Superior temporal gyrus (tissue), 1 donor: ENCODE data around the gene CACNA2D2.

Experiments
- DNase-seq: peaks from one replicate; pipeline ENCODE4 v3.0.0-alpha.2; 2016; ENCODE audit errors: extremely low spot score

CACNA2D2 gene

DNA sequence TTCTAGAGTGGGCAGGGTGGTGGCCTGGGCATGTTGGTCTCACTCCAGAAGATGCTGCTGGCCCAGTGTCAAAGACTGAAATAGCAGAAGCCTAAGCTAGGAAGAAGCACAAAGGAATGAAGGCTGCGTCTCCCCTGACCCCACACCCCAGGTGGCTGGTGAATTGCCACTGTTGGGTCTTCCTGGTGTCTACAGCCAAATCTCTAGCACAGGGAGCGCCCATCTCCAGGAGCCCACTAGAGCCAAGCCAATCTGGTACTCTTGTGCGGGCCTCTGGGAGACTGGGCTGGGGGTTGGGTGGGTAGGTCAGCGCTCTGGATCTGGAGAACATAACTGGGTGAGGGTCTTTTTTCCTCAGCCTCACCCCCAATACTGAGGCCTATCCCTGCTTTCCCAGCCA lies 176.3 kb downstream of the CACNA2D2 start:
- no peak for DNase-seq

DNA sequence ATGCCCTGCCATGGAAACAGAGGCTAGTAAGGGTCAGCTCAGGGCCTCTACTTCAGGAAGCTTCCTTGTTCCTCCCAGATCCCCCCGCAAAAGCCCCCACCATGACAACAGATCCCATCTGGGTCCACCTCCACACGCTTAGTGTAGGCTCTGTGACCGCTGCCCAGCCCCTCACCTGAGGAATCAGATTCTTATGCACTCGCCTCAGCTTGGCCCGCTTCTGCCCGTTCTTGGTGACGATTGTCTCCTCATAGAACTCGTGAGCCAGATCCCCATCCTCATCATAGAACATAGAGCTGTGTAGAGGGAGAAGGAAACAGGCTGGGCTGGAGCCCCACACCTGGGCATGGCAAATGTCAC lies 177.3 kb downstream of the CACNA2D2 start:
- no peak for DNase-seq

DNA sequence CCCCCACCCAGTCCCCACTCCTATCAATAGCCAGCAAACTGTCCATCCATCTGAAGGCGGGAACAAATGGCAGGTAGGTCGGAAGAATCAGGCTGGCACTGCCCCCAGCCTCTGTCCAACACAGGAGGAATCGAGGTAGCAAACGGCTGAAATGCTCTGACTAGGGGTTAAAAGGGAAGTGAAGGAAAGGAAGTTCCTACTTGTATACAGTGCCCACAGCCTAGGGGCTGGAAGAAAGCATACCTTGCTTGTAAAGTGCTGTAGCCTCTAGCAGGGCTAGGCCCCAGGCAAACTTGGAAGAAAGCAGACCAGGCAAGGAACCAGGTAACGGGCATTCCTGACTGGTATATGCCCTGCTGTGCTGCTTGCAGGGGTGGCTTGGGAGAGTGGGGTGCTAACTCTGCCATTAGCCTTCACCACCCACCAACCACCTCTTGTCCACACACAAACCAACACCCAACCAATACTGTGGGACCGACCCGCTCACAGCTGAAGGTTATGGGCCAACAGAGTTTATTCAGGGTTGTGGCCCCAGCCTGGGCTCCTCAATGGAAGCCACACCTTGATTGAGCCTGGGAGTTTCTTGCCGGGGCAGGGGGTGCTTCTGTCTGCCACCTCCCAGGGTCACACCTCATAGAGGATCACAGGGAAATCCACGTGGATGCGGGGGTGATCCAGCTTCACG lies 177.8 kb downstream of the CACNA2D2 start:
- DNase-seq: no peak

DNA sequence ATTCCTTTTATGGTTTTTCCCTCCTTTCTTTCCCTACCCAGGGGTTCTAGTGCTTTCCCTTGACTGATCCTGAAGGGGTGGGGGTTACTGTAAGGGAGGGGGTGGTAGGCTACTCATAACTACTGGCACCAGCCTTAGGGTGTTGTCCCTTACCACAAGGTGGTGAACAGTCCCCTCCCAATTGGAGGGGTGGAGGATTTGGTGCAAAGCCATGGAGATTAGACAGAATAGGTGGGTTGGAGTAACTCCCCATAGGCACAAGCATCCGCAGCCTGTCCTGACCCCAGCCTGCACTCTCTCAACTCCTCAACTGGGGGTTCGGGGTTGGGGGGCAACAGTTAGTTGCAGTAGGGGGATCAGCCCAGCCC lies 178.3 kb downstream of the CACNA2D2 start:
- DNase-seq: no peak

DNA sequence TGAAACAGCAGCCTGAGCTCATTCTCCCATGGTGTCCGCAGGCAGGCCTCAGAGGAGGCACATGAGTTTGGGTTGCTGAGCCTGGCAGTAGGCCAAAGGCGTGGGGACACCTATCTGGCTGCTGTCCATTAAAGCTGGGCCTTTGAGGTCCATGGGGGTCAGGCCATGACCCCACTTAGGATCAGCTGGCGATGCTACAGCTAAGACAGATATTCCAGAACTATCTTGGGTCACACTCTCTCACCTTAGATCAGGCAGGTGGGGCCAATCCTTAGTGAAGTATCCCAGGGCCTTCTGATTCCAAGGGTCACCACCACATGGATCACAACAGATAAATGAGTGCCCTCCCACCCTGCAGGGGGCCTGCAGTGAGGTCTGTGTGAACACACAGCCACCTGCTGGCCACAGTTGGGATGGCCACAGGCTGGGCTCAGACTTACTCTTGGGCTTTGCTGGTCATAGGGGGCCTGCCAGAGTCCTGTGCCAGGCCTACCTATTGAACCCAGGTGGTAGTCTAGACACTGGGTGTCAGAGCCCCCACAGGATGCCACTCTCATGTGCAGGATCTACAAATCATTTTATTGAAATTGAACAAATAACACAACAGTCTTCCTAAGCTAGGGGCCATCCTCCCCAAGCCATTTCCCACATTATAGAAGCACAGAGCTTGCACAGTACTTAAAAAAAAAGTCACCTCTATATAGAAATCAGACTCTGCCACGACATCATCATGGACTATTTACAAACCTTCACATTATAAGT lies 178.9 kb downstream of the CACNA2D2 start:
- peak; percentile 85 for DNase-seq

DNA sequence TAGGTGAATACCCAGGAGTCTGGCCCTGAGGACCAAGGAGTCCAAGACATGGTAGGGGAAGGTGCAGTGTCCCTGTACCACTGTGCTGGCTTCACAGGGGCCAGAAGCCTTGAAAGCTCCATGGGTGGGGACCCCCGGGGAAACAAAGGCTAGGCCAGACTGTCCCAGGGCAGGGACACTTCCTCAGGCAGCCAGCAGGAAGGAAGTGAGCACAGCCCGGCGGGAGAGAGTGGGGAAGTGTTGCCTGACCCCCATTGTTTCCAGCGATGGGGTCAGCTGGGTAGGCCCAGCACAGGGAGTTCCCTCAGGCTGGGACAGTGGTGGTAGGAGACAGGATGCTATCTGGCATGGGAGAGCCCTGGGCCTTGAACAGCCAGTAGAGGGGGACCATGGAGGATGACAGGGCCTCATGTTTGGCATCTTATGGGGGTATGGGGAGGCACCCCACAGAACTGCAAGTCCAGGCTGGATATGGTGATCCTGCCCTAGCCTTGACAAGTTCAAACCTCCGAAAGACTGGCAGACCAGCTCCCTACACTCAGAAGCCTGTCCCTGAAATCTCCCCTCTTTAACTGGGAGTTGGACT lies 179.7 kb downstream of the CACNA2D2 start:
- no peak for DNase-seq

DNA sequence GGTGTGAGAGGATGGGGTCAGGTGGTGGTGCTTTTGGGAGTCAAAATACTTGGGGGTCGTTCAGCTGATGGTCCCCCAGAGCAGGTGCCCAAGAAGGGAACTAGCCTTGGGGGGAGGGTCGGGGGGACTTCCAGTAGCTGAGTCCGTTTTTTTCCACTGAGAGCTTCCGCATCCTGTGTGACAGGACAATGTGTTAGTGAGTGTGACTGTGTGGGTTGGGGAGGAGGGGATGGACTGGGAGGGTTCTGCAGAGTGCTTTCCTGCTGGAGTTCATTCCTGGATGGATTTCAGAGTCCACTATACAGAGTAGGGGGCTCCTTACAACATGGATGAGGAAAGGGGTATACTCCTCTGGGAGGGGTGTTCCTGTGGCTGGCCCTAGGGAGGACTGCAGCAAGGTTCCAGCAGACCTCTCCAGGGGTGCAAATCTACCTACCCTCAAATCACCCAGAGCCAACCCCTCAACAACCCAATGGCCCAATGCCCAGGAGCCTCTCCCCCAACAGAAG lies 180.3 kb downstream of the CACNA2D2 start:
- no peak for DNase-seq

DNA sequence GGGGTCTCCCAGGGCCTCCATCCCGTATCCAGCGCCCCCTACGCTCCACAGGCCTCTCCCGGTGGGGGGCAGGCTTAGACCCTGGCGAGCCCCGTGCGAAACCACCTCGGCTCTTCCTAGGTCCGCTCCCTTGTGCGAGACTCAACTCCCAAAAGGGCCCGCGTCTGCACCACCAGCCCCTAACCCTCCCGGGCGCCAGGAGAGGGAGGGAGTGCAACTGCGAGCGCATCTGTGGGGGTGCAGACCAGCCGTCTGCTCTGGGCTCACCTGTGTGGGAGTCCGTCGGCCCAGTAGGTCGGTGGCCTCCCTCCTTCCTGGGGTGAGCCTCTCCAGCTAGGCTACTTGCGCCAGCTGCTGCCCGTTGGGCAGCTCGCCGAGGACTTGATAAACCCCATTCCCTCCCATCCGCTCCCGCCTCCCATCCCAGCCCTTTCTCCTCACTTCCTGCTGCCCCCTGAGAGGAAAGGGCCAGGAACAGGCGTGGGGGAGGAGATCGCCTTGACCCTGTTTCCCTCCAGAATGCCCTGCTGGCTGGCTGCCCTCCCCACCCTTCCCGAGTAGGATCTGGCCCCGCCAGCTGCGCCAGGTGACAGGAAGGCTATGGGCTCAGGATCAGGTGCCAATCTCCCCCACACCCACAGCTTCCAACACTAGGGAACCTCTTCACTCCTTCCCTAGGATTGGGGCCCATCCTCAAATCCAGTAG lies 180.9 kb downstream of the CACNA2D2 start, which contains the start of gene HYAL2:
HYAL2 (minus strand) TSS at position 360 of the 706 bp plus-strand sequence. CDS start 2,256 bp downstream, outside the sequence.
- no peak for DNase-seq

DNA sequence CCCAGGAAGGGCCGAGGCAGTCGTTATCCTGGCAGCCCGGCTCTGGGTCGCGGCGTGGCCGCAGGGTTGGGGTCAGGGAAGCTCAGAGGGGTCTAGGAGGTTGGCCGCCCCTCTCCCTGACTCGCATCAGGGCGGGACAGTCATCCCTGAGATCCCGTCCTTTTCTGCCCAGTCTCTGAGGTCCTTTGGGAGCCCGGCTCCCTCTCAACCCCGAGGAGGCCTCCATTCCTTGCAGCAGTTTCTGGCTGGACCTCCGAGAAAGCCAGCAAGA lies 181.4 kb downstream of the CACNA2D2 start:
- no peak for DNase-seq

DNA sequence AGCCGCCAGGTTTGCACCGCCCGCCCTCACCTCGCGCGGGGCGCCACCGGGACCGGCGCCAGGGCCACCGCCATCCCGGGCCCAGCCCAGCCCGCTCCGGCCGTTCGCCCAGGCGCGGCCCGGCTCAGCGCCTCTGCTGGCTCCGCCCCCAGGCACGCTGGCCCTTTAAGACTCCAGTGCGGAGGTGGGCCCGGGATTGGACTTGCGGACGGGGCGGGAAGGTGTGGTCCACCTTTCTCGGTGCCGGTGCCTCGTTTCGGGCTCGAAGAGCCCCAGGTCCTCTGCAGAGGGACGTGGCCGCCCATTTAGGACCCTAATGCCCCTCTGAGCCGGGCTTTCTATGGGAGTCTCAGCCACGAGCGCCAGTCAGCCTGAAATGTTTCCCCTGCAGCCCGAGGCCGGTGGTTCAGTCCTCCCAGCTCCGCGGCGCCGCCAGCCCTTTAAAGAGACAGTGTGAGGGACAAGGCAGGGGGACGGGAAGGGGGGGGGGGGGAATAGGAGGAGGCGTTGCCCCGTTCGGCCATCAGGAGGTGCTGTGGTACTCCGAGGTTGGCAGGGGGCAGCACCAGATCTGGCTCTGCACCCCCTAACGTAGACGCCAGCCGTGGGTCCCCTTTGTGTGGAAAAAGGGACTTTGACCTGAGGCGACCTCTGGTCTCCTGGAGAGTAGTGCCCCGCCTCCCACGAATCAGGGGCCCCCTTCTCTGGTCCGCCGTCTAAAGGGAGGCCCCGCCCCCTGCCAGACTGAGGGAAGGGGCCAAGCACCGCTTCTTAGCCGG lies 181.9 kb downstream of the CACNA2D2 start:
- DNase-seq: peak; percentile 90

DNA sequence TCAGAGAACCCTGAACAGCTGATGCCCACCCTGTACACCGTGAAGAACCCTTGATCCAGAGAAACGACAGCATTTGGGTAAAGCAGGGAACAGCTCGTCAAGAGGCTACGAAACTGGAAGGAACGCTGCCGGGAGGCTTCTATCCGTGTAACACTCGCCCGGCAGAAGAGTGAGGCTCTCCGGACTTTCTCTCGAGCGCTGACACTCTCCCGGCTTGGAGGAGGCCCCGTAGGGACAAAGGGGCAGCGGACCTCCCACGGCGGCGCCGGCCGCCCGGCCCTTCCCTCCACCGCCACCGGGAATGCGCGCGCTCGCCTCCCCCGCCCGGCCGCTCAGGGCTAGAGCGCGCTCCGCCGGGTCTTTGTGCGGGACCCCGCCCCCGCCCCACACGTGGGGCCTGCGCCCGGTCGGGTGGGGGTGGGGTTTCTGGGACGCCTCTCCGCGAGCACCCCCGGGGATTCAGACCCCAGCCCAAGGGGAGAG lies 182.5 kb downstream of the CACNA2D2 start:
- DNase-seq: peak; percentile 75

DNA sequence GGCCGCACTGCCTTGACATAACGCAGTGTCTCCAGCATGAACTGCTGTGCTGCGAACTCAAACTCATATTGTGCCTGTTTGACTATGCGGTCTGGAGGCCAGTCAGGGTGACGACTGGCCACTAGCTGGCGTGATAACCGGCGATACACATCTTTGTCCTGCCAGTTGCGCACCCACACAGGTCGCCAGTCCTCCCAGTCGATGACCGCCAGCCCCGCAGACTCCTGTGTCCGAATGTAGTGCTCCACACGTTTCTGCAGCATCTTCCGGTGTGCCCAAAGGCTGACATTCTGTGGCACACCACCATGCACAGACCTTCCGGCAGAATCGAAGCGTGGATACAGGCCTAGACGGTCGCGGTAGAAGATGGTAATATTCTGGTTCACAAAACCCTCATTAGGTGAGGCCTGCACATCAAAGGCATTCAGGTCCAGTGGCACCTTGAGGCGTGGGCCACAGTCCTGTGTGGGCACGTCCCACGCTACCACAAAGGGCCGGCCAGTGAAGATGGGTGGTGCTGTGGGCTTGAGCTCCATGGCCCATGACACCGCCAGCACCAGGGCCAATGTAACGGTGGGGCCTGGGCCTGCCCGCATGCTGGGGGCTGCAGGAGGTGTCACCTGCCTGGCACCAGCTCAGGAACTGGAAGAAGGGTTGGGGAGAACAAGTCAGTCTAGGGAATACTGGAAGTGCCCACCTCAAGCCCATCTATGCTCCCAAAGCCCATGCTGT lies 183.4 kb downstream of the CACNA2D2 start:
- no peak for DNase-seq

DNA sequence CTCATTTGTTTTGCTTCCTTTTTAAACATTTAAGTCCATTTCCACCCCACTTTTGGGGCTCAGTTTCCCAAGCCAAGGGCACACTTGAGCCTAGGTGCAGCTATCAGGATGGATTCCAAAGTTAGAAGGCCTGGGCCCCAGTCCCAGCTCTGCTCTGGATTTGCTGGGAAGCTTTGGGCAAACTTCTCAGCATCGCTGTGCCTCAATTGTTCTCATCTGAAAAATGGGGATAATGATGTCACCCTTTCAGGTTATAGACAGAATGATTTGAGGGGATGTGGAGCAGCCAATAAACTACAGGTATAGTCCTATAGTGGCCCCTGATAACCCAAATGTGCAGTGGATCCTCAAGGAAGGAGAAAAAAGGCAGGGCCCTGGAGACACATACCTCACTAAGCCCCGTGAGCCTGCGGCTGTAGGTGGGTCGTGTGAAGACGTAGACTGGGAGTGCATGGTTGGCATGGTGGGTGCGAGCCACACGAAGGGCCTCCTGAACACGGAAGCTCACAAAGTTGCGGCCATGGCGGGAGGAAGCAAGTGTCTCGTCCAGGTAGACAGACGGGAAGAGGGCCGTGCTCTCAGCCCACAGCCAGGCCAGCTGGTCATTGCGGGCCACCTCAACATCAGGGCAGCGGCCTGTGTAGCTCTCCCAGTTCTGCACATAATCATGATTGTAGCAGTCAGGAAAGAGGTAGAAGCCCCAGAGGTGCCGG lies 184.1 kb downstream of the CACNA2D2 start:
- DNase-seq: no peak

DNA sequence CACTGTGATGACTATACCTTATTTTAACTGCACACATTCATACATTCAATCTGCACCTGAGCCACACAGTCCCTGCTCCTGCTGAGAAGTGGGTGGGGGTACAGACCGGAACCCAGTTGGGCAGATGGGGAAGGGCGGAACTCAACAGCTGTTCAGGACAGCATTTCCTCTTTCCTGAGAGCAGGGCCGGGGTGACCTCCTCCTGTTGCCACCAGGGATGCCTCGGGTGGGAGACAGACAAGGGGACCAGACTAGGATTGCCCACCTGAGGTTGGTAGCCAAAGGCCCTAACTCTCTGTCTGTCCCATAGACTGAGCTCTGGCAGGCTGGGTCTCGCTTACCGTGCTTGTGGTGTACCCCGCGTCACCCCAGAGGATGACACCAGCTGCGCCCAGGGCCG lies 184.8 kb downstream of the CACNA2D2 start:
- no peak for DNase-seq

DNA sequence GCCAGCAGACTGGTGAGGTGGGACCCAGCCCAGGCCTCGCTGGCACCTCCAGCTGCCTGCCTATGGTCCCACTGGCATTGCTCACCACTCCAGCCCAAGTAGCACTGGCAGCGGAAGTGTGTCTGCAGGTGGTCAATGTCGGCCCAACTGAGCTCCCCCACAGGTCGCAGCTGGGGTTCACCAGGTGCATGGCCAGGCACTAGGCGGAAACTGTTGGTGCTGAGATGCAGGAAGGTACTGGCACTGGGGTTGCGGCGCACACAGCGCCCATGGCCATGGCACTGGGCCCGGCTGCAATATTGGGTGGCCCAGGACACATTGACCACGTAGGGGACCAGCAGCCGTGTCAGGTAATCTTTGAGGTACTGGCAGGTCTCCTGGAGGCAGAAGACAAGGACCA lies 185.3 kb downstream of the CACNA2D2 start:
- no peak for DNase-seq

DNA sequence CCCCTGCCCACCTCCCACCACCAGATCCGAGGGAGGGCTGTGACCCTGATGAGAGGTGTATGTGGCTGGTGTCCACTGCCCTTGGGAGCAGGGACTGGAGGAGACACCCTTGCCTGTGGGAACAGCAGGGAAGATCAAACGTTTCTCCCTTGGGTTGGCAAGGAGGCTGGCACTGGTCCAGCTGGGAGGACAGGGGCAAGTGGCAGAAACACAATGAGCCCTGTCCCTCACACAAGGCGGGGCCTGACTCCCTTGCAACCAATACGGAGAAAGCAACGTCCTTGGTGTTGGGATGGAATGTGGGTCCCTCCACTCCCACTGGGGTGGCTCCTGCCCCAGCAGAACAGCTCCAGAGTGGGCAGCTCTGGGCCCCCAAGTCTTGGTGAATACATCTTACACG lies 186.1 kb downstream of the CACNA2D2 start:
- DNase-seq: no peak

DNA sequence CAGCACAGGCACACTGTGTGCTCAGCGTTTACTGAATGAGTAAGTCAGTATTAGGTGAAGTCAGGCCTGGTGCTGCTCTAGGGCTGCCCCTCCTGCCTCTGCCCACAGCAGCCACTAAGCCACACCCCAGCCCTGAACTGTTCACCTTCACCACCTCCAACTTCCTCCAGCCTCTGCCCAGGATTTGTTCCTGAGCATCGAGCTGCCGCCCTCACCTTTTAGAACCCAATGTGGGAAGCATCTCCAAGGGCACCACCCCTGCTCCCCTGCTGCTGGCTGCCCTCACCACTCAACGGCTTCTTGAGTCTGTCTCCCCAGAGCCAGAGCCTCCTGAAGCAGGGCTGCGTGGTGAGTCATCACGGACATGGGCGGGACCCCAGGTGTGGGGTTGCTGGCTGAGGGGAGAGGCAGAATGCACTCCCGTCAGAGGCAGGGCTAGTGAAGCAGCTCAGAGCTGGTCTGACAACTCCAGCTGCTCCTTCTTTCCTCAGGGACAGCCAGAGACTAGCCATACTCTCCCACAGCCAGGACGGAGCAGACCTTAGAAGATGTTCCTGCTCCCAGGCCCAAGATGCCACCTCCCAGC lies 186.7 kb downstream of the CACNA2D2 start:
- DNase-seq: no peak

DNA sequence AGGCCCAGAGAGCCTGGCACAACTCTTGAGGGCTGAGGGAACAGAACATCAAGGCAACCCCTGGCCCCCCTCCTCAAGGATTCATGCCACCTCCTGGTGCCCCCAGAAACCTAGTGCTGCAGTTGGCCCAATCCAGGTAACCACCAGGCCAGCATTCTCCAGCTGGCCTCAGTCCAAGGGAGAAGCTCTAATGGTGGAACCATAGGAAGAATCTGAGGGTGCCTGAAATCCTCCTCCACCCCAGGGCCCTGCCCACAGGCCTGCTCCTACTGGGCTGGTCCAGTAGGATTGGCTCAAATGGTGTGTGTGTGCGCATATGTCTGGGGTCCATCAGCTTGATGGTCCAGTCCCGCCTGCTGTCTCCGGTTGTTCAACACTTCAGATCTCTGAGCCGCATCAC lies 188.6 kb downstream of the CACNA2D2 start:
- DNase-seq: no peak

DNA sequence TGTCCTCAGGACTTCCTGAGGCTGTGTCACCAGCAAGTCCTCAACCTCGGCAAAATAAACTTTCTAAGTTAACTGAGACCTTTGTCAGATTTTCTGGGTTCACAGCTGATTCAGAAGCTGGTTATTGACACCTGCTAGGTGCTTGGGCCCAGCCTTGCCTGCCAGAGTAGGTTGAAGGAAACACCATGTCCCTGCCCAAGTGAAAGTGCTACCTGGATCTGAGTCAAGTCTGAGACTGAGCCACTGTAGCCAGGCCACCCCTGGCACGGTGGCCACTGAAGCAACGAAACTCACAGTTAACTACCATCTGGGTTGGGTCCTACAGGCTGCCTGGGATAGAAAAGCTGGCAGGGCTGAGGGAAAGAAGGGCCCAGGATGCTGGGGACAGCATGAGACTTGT lies 189.1 kb downstream of the CACNA2D2 start:
- DNase-seq: no peak
